ENCODE results near the gene UBA1. TPM values are rescaled to one million over a fixed set of nuclear protein-coding genes. Genes with fewer than 3 reads are reported as not detected.

UBA1 gene
- total and polyA plus RNA-seq, 2 of the 13 experiments (the other 11 are each of a cell fraction or from before 2014, with no cell fraction given), result 93.3 to 129 TPM

DNA sequence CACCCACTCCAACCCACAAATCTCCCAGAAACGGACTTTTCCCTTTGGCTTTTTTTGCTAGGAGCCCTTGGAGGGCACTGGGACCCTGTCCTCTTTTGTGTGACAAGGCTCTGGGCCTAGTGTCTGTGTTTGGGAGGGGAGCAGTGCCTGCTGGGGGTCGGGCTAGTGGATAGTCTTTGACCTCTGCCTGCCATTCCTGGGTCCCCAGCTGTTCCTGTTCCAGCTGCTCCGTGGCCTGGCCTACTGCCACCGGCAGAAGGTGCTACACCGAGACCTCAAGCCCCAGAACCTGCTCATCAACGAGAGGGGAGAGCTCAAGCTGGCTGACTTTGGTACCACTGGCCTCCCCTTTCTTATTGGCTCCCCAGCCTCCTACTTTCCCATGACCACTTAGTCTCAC lies 32.4 kb downstream of the UBA1 start (continued):
- TF ChIP-seq, protein P1, sequence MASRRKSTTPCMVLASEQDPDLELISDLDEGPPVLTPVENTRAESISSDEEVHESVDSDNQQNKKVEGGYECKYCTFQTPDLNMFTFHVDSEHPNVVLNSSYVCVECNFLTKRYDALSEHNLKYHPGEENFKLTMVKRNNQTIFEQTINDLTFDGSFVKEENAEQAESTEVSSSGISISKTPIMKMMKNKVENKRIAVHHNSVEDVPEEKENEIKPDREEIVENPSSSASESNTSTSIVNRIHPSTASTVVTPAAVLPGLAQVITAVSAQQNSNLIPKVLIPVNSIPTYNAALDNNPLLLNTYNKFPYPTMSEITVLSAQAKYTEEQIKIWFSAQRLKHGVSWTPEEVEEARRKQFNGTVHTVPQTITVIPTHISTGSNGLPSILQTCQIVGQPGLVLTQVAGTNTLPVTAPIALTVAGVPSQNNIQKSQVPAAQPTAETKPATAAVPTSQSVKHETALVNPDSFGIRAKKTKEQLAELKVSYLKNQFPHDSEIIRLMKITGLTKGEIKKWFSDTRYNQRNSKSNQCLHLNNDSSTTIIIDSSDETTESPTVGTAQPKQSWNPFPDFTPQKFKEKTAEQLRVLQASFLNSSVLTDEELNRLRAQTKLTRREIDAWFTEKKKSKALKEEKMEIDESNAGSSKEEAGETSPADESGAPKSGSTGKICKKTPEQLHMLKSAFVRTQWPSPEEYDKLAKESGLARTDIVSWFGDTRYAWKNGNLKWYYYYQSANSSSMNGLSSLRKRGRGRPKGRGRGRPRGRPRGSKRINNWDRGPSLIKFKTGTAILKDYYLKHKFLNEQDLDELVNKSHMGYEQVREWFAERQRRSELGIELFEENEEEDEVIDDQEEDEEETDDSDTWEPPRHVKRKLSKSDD (CRISPR knock-in tag; IDR thresholded peaks at IDR 0.05; ENCODE audit: low read depth), result no peak
- TF ChIP-seq, protein P2, sequence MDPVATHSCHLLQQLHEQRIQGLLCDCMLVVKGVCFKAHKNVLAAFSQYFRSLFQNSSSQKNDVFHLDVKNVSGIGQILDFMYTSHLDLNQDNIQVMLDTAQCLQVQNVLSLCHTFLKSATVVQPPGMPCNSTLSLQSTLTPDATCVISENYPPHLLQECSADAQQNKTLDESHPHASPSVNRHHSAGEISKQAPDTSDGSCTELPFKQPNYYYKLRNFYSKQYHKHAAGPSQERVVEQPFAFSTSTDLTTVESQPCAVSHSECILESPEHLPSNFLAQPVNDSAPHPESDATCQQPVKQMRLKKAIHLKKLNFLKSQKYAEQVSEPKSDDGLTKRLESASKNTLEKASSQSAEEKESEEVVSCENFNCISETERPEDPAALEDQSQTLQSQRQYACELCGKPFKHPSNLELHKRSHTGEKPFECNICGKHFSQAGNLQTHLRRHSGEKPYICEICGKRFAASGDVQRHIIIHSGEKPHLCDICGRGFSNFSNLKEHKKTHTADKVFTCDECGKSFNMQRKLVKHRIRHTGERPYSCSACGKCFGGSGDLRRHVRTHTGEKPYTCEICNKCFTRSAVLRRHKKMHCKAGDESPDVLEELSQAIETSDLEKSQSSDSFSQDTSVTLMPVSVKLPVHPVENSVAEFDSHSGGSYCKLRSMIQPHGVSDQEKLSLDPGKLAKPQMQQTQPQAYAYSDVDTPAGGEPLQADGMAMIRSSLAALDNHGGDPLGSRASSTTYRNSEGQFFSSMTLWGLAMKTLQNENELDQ (CRISPR knock-in tag; IDR thresholded peaks at IDR 0.05; ENCODE audit: borderline replicate concordance), result no peak
- TF ChIP-seq ZSCAN20 (CRISPR knock-in tag; IDR thresholded peaks at IDR 0.05; ENCODE audit: borderline replicate concordance) (no peak), ATAD3A (CRISPR knock-in tag; IDR thresholded peaks at IDR 0.05) (no peak), TGIF2 (CRISPR knock-in tag; IDR thresholded peaks at IDR 0.05) (no peak)

DNA sequence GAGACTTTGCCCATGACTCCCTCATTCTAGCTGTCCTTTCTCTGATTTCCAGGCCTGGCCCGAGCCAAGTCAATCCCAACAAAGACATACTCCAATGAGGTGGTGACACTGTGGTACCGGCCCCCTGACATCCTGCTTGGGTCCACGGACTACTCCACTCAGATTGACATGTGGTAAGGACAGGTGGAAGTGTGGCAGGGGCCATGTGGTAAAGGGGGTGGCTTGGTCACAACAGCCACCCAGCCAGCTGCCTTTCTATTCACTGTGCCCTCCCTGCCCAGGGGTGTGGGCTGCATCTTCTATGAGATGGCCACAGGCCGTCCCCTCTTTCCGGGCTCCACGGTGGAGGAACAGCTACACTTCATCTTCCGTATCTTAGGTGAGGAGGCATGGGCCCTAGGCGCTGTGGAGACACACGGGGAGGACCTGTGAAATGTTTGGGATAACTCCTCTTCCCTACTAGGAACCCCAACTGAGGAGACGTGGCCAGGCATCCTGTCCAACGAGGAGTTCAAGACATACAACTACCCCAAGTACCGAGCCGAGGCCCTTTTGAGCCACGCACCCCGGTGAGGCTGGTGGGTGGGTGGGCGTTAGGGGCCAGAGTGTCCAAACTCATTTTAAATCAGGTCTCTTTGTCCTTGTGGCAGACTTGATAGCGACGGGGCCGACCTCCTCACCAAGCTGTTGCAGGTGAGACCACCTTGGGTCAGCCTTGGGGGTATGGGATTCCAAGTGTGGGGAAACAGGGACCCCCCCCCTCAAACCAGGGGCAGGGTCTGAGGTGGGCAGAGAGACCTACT lies 33.1 kb downstream of the UBA1 start:
- no peaks in the 10 kb centered on the region for H3K27me3 ChIP-seq (ENCODE audit: control insufficient read depth in 1 of 2, insufficient read depth in 2 of 2, low read length in 2 of 2)
- no peaks in the 10 kb centered on the region for H4K20me1 ChIP-seq (ENCODE audit: insufficient read depth, low read length)
- no peak overlapping the region for H3K27ac ChIP-seq (ENCODE audit: extremely low read length, insufficient read depth, low read length)
- H3K36me3 ChIP-seq (replicated peaks in 1 of 2; ENCODE audit: control insufficient read depth in 1 of 2, insufficient read depth in 2 of 2, low read length in 2 of 2), result peaks cover 11 to 41% of the 10 kb centered on the region in 2 experiments; a peak in 4 of 5 replicates
- no TSS peak for BruUV-seq (replicated peaks)
- H3K79me2 ChIP-seq (ENCODE audit: insufficient read depth, low read length), result peaks cover 6% of the 10 kb centered on the region
- intact Hi-C loops (cut with micrococcal nuclease; ENCODE audit: unreplicated experiment), result no loop called here
- no peak for FAIRE-seq
- ChIA-PET CTCF (ENCODE audit: low intra/inter-chr PET ratio, low total read pairs) (no interaction called here), POLR2A (no interaction called here)
- peaks cover 2% of the 10 kb centered on the region; the same call in 1 of the 2 replicates for H3K4me1 ChIP-seq (ENCODE audit: insufficient read depth, low read length)
- no peak overlapping the region for H3K4me2 ChIP-seq (ENCODE audit: low read depth, low read length)
- 100% methylated on average over 4 of the region's 19 CpGs for WGBS (ENCODE audit: low lambda C conversion rate)
- H2AFZ ChIP-seq (ENCODE audit: low read length), result no peak overlapping the region
- in situ Hi-C loops (cut with HindIII; ENCODE audit: extremely low pct_ligation_motif_present, low pct_unique_long_range_greater_than_20kb), result no loop called here
- no peak for DNase-seq (ENCODE audit: low spot score)
- H3K4me3 ChIP-seq (replicated peaks in 1 of 3; ENCODE audit: insufficient read depth in 1 of 3, low read depth in 2 of 3, low read length in 3 of 3), result no peak overlapping the region
- no peak for ATAC-seq
- no peaks in the 10 kb centered on the region for H3K9me3 ChIP-seq (ENCODE audit: low read length)
- H3K9ac ChIP-seq (ENCODE audit: insufficient read depth, low read depth, low read length), result no peak overlapping the region
- TF ChIP-seq, protein P3, sequence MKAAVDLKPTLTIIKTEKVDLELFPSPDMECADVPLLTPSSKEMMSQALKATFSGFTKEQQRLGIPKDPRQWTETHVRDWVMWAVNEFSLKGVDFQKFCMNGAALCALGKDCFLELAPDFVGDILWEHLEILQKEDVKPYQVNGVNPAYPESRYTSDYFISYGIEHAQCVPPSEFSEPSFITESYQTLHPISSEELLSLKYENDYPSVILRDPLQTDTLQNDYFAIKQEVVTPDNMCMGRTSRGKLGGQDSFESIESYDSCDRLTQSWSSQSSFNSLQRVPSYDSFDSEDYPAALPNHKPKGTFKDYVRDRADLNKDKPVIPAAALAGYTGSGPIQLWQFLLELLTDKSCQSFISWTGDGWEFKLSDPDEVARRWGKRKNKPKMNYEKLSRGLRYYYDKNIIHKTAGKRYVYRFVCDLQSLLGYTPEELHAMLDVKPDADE (CRISPR knock-in tag; IDR thresholded peaks at IDR 0.05), result no peak
- TF ChIP-seq, protein P4, sequence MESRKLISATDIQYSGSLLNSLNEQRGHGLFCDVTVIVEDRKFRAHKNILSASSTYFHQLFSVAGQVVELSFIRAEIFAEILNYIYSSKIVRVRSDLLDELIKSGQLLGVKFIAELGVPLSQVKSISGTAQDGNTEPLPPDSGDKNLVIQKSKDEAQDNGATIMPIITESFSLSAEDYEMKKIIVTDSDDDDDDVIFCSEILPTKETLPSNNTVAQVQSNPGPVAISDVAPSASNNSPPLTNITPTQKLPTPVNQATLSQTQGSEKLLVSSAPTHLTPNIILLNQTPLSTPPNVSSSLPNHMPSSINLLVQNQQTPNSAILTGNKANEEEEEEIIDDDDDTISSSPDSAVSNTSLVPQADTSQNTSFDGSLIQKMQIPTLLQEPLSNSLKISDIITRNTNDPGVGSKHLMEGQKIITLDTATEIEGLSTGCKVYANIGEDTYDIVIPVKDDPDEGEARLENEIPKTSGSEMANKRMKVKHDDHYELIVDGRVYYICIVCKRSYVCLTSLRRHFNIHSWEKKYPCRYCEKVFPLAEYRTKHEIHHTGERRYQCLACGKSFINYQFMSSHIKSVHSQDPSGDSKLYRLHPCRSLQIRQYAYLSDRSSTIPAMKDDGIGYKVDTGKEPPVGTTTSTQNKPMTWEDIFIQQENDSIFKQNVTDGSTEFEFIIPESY (CRISPR knock-in tag; IDR thresholded peaks at IDR 0.05), result no peak
- TF ChIP-seq, protein P5, sequence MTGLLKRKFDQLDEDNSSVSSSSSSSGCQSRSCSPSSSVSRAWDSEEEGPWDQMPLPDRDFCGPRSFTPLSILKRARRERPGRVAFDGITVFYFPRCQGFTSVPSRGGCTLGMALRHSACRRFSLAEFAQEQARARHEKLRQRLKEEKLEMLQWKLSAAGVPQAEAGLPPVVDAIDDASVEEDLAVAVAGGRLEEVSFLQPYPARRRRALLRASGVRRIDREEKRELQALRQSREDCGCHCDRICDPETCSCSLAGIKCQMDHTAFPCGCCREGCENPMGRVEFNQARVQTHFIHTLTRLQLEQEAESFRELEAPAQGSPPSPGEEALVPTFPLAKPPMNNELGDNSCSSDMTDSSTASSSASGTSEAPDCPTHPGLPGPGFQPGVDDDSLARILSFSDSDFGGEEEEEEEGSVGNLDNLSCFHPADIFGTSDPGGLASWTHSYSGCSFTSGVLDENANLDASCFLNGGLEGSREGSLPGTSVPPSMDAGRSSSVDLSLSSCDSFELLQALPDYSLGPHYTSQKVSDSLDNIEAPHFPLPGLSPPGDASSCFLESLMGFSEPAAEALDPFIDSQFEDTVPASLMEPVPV (CRISPR knock-in tag; IDR thresholded peaks at IDR 0.05), result no peak
- TF ChIP-seq HOXA9 (CRISPR knock-in tag; IDR thresholded peaks at IDR 0.05; ENCODE audit: borderline replicate concordance), result no peak
- no peak for TF ChIP-seq CBX2 (IDR thresholded peaks at IDR 0.05; ENCODE audit: low read depth, low read length)
- no peak for TF ChIP-seq CBX2 (CRISPR knock-in tag; IDR thresholded peaks at IDR 0.05; ENCODE audit: low read depth)
